ENCODE measurements around the gene ADCY5.

ADCY5 gene

DNA sequence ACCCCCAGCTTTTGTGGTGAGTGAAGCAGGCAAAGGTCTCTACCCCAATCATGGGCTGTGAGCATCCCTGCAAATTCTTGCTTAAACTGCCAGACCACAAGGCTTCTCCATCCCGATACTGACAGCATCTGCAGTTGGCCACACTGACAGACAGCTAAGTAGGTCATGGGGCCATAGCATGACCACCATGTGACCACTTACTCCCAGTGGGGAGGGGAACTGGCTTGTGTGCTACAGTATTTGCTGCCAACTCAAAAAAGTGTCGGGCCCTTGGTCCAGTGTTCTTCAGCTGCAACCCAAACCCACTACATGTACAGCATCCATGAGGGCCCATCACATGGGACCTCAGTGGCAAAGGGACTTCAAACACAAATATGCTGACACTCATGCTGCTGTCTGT, 143.7 kb downstream of the ADCY5 start:
- Histone ChIP-seq H3K36me3 (ENCODE audit: insufficient read depth, low read length) (no peaks in the 10 kb centered on the region), H3K4me3 (ENCODE audit: low read depth, low read length, poor library complexity, severe bottlenecking) (no peak overlapping the region), H3K9me2 (ENCODE audit: low read depth, low read length) (no peaks in the 10 kb centered on the region), H3K27me3 (ENCODE audit: insufficient read depth, low read length) (peaks cover 4% of the 10 kb centered on the region; the same call in 1 of the 2 replicates), H3K27ac (ENCODE audit: low read depth, low read length, poor library complexity, severe bottlenecking) (no peak overlapping the region), H2AFZ (ENCODE audit: low read length) (no peak overlapping the region), H3K9me3 (ENCODE audit: low read length) (no peaks in the 10 kb centered on the region), H3K79me2 (ENCODE audit: insufficient read depth, low read length) (no peaks in the 10 kb centered on the region), H3K4me2 (ENCODE audit: low read length) (no peak overlapping the region), H4K20me1 (ENCODE audit: insufficient read depth, low read length) (no peaks in the 10 kb centered on the region), H3K9ac (ENCODE audit: low read length) (no peak overlapping the region), H3K4me1 (ENCODE audit: insufficient read depth, low read length, severe bottlenecking) (no peaks in the 10 kb centered on the region), H3F3A (ENCODE audit: insufficient read depth, low read length) (no peaks in the 10 kb centered on the region)
- TF ChIP-seq CTCF (IDR thresholded peaks at IDR 0.05; ENCODE audit: low read length) (no peak), EZH2 (IDR thresholded peaks at IDR 0.05; ENCODE audit: borderline replicate concordance, low read length) (no peak)

- no peak overlapping the region for H2AFZ ChIP-seq (ENCODE audit: low read length)
- TF ChIP-seq EZH2 (IDR thresholded peaks at IDR 0.05; ENCODE audit: borderline replicate concordance, low read length) (no peak), CTCF (IDR thresholded peaks at IDR 0.05; ENCODE audit: low read length) (no peak)
- no peaks in the 10 kb centered on the region for H3K79me2 ChIP-seq (ENCODE audit: insufficient read depth, low read length)
- H3K9me2 ChIP-seq (ENCODE audit: low read depth, low read length): no peaks in the 10 kb centered on the region
- no peaks in the 10 kb centered on the region for H3K9me3 ChIP-seq (ENCODE audit: low read length)
- no peak overlapping the region for H3K9ac ChIP-seq (ENCODE audit: low read length)
- peaks cover 4% of the 10 kb centered on the region; the same call in 1 of the 2 replicates for H3K27me3 ChIP-seq (ENCODE audit: insufficient read depth, low read length)
- no peak overlapping the region for H3K4me2 ChIP-seq (ENCODE audit: low read length)
- H3K4me3 ChIP-seq (ENCODE audit: low read depth, low read length, poor library complexity, severe bottlenecking): no peak overlapping the region
- H3K27ac ChIP-seq (ENCODE audit: low read depth, low read length, poor library complexity, severe bottlenecking): no peak overlapping the region
- no peaks in the 10 kb centered on the region for H3F3A ChIP-seq (ENCODE audit: insufficient read depth, low read length)
- H3K36me3 ChIP-seq (ENCODE audit: insufficient read depth, low read length): no peaks in the 10 kb centered on the region
- H4K20me1 ChIP-seq (ENCODE audit: insufficient read depth, low read length): no peaks in the 10 kb centered on the region
- H3K4me1 ChIP-seq (ENCODE audit: insufficient read depth, low read length, severe bottlenecking): no peaks in the 10 kb centered on the region
Measured at GRCh38 chr3:123303976-123304560, 144.8 kb downstream of the ADCY5 start.

DNA sequence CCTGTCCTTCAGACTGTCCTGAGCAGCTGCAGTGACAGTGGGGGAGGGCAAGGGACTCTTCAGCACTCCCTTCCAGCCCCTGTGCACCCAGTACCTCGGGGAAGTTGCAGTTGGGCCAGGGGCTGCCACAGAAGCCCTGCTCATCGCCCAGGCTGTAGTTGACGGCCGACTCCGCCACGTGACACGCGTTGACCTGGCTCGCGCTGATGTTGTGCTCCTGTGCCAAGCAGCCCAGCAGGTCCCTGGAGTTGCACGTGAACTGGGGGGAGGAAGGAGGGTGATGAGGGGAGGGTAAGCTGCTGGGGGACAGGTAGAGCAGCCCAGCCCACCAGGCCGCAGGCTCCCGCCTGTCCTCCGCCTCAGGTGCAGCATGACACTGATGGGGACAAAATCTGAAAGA, 145.9 kb downstream of the ADCY5 start:
- Histone ChIP-seq H3K36me3 (ENCODE audit: insufficient read depth, low read length) (no peaks in the 10 kb centered on the region), H3K79me2 (ENCODE audit: insufficient read depth, low read length) (no peaks in the 10 kb centered on the region), H4K20me1 (ENCODE audit: insufficient read depth, low read length) (no peaks in the 10 kb centered on the region), H3K4me3 (ENCODE audit: low read depth, low read length, poor library complexity, severe bottlenecking) (no peak overlapping the region), H3K4me2 (ENCODE audit: low read length) (no peak overlapping the region), H3K27ac (ENCODE audit: low read depth, low read length, poor library complexity, severe bottlenecking) (no peak overlapping the region), H3K4me1 (ENCODE audit: insufficient read depth, low read length, severe bottlenecking) (no peaks in the 10 kb centered on the region), H3K9me2 (ENCODE audit: low read depth, low read length) (no peaks in the 10 kb centered on the region), H3K9me3 (ENCODE audit: low read length) (no peaks in the 10 kb centered on the region), H3K9ac (ENCODE audit: low read length) (no peak overlapping the region), H3K27me3 (ENCODE audit: insufficient read depth, low read length) (peaks cover 4% of the 10 kb centered on the region; the same call in 1 of the 2 replicates), H3F3A (ENCODE audit: insufficient read depth, low read length) (no peaks in the 10 kb centered on the region), H2AFZ (ENCODE audit: low read length) (no peak overlapping the region)
- TF ChIP-seq CTCF (IDR thresholded peaks at IDR 0.05; ENCODE audit: low read length): no peak
- no peak for TF ChIP-seq EZH2 (IDR thresholded peaks at IDR 0.05; ENCODE audit: borderline replicate concordance, low read length)

Measured in OCI-LY1 (cell line).